ENCODE measurements around the gene SPDL1. TPM values are rescaled to one million over a fixed set of nuclear protein-coding genes. Genes with fewer than 3 reads are reported as not detected.
A peak's percentile ranks its signal among the peaks of the same experiment; 100 is the strongest.

Gene SPDL1, protein sequence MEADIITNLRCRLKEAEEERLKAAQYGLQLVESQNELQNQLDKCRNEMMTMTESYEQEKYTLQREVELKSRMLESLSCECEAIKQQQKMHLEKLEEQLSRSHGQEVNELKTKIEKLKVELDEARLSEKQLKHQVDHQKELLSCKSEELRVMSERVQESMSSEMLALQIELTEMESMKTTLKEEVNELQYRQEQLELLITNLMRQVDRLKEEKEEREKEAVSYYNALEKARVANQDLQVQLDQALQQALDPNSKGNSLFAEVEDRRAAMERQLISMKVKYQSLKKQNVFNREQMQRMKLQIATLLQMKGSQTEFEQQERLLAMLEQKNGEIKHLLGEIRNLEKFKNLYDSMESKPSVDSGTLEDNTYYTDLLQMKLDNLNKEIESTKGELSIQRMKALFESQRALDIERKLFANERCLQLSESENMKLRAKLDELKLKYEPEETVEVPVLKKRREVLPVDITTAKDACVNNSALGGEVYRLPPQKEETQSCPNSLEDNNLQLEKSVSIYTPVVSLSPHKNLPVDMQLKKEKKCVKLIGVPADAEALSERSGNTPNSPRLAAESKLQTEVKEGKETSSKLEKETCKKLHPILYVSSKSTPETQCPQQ
- 7.0 TPM for total RNA-seq
- long read RNA-seq, transcript SPDL1-201 (12 exons, 2,668 nt) = major isoform, 5 of 12 reads
- long read RNA-seq, partial matches to known transcripts = 3 of 12 reads
- long read RNA-seq, other reads (novel, unspliced or antisense) = 4 of 12 reads

DNA sequence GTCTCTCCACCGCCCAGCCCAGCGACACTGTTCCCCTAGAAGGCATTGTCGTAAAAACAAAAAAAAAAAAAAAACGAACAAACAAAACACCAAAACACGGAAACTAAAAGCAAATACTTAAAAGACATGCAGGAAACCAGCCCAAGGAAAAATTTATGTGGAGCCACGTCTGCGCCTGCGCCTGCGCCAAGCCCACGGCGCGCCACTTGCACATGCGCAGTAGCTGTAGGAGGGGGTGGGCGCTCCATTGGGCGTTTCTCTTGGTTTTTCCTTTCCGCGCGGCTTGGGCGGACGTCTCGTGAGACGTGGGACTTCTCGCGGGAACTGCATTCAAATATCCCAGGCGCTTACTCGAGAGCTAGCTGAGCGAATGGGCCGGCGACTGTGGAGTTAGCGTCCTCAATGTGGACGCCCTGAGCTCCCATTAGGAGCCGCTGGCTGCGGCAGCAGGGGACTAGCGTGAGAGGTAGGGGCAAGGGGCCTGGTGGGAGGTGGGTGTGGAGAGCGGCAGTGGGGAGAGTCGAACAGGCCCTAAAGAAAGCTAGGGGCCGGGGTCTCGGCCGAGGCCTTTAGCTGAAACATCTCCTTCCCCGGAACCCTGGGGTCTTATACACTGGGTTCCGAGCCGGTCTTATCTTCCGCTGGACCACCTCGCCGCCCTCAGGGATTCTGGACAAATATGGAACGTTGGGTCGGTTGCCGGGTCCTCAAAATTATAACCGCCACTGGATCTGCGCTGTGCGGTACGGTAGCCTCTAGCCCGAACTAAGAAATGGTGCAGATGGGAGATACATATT lies at the start of gene SPDL1:
TSS of gene SPDL1 (plus strand) at position 350 of the 797 bp plus-strand sequence. CDS start 4,644 bp downstream, outside the sequence.
- DNase-seq (ENCODE audit: low spot score) = peak; percentile 97

DNA sequence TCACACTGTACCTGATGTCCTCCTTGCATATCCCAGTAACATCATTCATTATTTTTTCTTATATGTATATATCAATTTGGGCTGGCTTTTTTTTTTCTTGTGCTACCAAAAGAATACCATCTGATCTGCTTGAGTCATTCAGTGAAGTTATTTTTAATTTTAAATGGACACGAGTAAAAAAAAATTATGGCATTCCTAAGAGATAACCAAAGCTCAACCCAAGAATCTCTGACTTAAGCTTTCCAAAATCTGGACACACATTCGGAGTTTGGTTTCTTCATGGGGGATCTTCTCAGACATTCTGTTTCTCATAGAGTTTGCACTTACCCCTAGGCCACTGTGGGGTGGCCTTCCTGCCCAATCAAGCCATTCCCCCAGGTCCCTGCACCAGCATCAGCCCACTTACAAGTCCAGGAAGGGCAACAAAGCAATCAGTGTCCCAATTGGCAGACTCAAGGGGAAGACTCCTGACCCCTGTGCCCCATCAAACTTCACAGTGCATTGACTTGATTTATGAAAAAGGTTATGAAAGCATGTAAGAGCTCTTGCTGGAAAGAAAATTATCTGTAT lies 49.2 kb upstream of the SPDL1 start:
- DNase-seq (ENCODE audit: low spot score) = no peak

DNA sequence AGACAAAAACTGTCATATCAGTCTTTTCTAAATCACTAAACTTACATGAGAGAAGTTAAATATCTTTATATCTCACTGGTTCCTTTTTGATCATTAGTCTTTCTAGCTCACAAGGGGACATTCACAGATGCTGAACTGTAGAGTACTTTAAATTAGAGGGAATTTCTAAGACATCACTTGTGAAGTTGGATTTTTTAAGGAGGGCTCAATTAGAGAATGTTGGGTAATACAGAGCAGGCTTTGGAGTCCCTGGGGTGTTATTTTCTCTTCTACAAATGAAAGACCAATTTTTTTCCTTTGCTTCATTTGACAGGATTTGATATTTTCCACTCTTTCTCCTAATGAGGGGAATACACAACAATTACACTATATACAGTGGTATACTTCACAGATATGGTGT lies 48.6 kb upstream of the SPDL1 start:
- DNase-seq (ENCODE audit: low spot score) = no peak

DNA sequence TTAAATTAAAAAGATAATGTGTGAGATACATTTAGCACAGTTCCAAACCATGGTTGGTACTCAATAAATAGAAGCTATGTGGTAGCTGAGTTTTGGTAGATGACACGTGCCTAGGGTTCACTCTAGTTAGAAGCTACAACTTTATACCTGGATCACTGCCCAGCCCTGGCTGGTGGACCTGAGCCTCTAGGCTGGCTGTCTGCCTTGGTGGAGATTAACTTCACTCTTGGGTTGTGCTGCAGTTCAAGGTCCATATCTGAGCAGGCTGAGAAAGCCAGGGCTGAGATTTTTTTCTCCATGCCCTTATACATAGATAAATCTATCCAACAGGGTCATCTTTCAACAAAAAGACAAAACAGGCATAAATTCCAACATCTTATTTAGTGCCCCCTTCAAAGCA lies 44.6 kb upstream of the SPDL1 start:
- no peak for DNase-seq (ENCODE audit: low spot score)

DNA sequence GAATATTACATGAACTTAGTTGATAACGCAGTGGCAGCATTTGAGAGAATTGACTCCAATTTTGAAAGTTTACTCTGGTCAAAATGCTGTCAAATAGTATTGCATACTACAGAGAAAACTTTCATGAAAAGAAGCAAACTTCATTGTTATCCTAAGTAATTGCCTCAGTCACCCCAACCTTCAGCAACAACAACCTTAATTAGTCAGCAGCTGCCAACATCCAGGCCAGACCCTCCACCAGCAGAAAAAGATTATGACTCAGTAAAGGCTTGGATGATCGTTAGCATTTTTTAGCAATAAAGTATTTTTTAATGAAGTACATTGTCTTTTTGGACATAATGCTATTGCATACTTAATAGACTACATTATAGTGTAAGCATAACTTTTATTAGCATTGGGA lies 40.8 kb upstream of the SPDL1 start:
- no peak for DNase-seq (ENCODE audit: low spot score)

DNA sequence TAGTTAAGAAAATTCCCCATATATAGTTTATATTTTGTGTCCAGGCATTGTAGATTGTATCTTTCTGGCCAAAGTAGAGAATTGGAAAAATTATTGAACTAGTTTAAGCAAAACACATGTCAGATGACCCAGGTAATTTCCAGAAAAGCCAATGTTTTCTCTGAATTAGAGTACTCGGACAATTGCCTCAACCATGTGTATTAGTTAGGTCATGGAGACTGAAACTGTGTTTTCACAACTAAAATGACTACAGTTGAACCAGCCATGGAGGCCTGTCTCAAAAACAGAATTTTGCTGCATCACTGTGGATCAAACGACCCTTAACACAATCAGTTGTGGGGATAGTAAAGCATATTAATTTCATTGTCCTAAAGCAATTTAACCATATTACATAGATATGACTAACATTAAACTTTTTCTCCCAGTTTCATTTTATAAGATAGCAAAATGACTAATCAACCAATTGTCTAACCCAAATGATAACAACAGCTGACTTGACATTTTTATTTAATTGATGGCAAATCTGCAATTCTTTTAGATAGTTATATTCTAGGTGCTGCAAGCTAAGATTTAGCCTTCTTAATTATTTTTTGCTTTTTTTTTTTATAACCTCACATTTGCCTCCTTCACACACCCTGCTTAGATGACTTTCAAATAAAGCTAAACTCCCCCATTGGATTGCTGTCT lies 39.2 kb upstream of the SPDL1 start:
- no peak for DNase-seq (ENCODE audit: low spot score)

DNA sequence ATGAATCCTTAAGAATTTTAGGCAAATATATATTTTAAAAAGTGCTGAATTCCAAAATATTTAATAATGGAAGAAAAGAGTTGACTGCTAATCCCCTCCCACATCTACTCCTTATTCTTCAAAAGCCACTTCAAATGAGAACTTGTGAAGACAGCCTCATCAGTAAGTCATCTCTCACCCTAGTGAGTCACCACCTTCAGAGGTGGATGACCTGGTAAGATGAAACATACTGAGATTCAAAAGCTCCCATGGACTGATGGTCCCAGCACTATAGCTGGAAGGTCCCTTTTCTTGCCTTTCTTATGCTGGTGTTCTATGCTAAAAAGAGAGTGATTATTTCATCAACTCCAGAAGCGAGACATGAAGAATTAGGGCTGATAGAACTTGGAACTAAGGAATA lies 37.8 kb upstream of the SPDL1 start:
- no peak for DNase-seq (ENCODE audit: low spot score)

DNA sequence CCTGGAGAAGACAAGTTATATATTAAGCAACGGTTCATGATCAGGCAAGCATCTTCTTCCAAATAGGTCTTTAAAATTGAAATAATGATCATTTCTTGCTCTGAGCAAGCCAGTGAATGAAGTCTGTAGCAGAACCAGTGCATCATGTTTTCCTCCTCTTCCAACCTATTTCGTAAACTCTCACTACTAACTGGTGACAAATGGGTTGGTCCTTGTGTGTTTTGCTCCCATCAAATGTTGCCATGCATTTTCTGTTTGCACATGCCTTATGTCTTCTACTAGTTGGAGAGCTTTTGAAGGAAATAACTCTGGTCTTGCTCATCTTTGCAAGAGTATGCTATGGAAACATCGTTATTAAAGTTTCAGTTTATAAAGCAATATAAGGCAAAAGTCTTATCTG lies 37.2 kb upstream of the SPDL1 start:
- DNase-seq (ENCODE audit: low spot score) = no peak

DNA sequence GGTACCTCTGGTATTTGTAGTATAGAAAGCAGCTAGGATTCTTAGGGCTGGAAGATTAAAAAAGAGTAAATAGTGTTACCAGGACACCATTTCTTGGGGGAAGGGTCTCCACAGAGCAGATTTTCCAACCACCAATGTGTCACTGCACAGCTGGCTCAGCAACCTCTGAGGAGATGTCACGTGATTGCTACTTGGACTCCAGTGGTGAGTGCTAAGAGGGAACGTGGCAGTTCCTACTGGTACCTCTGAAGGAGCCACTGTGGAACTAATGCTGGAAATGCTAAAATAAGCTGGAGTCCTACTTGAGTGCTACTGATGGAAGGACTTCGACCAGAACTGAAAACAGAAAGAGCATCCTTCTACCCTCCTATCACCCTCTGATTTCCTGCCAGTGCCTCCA lies 36.1 kb upstream of the SPDL1 start:
- DNase-seq (ENCODE audit: low spot score) = no peak

DNA sequence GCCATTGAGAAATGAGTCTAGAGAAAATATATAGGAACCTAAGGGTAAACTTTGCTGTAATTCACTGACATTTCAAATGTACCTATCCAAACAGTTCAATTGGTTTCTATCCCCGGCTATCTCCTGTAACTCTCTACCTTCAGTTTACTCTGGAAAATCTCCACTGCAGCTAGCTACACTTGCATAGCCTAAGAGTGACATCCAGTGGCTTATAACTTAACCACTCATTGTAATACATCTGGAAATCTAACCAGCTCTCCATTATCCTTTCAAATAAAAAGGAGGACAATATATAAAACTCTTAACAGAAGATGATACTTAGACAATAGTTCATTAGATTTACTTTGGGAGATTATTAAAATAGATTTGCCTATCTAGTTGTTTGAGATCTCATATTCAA lies 35.3 kb upstream of the SPDL1 start:
- DNase-seq (ENCODE audit: low spot score) = no peak

DNA sequence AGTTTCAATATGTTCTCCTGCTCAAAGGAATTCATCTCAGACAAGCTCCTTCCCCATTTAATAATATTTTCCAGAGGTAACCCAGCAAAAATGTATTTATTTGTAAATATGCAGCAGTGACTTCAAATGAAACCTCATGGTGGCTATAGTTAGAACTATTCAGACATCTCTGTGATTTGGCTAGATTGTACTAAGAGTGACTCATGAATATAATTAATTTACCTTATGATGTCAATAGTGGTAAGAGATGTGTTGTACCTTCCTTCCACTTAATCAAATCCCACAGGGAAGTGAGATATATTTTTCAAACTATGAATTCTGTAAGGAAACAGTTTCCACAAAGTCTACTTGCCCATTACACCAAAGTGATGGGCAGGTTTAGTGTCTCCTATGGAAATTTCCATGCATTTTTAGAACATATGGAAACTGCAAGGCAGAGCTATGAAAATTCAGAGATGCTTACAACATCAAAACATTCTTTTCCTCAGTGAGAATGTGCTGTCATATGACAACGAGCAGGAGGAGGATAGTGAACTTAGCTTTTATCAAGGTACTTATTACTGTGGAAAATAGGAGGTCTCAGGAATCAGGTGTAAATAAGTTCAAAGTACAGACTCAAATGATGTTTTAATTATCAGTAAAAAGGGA lies 34.0 kb upstream of the SPDL1 start:
- no peak for DNase-seq (ENCODE audit: low spot score)

DNA sequence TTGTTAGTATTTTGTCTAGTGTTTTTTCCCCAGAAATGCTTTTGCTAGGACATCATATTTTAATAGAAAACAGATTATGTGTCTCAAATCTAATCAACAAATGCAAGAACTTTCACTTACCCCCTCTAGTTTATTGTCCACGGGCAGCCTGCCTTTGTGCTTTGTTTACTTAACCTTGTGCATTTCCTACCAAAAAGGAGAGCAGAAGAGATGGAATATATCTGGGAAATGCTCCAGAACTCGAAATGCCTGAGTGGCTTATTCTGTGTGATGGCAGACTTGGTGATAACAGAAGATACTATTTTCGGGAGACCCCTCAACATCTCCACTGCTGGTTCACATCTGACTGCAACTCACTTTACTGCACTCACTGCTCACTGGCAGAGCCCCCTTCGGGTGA lies 33.3 kb upstream of the SPDL1 start:
- no peak for DNase-seq (ENCODE audit: low spot score)

DNA sequence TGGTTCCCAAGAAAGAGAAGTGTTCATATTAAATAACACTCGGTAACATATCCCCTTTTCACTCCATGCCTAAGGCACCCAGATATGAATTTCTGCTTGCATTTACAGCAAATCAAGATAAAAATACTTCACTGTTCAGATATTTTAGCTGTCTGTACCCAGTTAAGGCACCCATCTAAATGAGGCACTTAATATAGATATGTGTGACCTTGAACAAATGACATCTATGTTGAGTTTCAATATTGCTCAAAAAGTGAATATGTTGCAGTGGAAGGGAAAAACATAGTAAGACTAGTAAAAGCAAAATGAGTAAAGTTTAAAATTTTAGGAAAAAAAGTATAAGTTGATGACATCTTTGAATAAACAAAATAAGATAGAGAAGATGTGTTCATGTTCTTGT lies 32.4 kb upstream of the SPDL1 start:
- DNase-seq (ENCODE audit: low spot score) = no peak

DNA sequence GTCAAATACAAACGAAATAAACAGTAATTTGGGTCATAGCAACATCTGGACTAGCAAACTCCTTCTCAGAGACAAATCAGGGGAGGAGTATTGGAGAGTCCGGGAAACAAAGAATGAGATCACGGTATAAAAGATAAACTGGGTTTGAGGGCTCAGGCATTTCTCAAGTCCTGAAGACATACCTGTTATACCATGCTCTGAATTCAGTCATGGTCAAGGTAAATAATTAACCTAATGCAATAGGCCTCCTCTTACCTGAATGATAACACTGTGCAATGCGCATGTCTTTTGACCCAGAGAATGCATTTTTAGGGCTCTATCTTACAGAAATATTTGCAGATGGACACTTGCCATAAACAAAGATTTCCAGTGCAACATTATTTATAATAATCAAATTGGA lies 31.9 kb upstream of the SPDL1 start:
- DNase-seq (ENCODE audit: low spot score) = no peak

DNA sequence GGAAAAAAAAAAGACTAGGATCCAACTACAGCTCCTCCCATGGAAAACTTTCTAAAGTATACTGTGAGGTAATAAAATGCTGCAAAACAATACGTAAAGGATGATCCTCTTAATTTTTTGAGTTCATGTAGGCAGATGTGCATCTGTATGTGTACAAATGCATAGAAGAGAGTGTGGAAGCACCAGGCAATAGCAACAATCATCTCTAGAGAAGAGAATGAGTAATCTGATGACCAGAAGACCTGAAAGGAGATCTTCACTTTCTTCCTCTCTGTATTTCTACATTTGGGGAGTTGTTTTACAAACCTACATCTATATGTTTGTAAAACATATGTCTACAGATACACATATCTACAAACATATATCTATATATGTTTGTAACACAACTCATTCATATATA lies 29.3 kb upstream of the SPDL1 start:
- no peak for DNase-seq (ENCODE audit: low spot score)

DNA sequence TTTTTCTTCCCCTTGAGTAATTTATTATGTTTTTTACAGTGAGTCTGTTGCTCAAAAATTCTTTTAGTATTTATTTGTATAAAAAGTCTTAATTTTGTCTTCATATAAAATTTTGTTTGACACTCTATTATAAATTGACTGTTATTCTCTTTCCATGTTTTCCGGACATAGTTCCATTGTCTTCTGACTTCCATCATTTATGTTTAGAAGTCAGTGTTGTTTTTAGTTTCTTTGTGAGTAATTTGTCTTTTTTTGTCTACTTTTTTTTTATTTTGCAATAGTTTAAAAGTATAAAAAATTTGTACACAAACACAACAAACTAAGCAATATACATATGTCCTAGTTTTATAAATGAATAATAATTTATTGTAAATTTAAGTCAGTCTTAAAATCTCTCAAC lies 25.7 kb upstream of the SPDL1 start:
- no peak for DNase-seq (ENCODE audit: low spot score)

DNA sequence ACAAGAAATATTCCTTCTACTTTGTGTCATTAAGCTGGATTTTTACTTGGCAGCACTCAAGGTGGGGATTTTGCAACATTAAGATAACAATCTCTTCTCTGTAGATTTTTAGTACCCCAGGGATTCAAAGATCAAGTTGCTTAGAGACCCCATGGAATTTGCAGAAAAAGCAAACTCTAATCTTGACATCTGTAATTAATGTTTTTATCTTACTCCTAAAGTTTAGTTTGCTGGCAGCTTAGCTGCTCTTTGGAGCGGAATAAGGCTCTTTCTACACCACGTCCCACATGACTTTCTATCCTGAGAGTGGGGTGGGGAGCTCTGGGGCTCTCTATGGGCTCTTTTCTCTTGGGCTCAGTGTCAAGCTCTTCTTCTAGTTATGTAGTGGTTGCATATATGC lies 21.7 kb upstream of the SPDL1 start:
- DNase-seq (ENCODE audit: low spot score) = no peak

DNA sequence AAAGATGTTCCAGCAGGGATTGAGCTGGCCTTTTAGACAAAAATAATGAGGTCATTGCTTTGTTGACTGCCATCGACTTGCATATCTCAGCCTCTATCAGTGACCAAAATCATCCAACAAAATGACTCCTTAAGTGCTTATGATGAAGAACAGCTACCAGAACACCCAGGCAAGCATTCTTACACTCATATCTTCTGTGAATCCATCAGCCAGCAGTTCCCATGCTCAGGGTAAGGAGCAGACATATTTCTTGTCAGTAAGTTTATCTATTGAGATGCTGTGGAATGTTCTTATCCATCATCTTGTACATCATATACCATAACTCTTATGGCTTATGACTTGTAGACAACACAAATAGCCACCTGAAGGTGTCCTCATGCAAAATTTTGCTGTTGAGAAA lies 20.2 kb upstream of the SPDL1 start:
- DNase-seq (ENCODE audit: low spot score) = no peak

DNA sequence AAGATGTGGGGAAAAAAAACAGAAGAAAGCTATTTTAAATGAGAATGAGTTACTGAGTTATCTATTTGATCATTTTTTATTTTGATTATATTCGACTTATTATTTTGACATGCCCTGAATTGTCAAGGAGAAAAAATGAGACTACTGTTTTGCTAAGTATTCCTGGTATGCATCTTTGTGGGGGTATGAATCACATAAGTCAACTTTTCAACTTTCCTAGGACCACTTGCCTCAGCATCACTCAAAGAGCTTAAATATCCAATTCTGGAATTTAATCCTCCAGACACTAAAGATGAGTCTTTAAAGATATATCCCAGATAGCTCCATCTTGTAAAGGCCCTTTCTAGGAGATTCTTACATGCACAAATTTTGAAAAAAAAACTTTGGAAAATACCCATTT lies 17.4 kb upstream of the SPDL1 start:
- no peak for DNase-seq (ENCODE audit: low spot score)

DNA sequence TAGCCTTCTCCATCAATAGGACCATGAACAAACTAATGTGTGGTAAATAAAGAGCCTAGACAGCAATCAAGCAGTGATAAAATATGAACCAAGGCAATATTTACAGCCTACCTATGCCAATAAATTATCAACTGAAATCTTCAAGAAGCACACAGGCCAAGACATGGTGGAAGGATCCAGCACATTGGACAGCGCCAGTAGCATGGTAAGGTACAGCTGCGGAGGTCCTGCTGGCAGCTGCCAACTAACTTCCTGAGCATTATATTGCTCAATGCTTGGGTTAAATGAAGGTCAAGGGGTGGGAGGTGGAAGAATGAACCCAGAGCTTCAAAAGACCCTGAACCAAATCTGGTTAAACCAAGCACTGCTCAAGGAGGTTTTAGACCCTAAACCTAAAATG lies 16.5 kb upstream of the SPDL1 start:
- no peak for DNase-seq (ENCODE audit: low spot score)

DNA sequence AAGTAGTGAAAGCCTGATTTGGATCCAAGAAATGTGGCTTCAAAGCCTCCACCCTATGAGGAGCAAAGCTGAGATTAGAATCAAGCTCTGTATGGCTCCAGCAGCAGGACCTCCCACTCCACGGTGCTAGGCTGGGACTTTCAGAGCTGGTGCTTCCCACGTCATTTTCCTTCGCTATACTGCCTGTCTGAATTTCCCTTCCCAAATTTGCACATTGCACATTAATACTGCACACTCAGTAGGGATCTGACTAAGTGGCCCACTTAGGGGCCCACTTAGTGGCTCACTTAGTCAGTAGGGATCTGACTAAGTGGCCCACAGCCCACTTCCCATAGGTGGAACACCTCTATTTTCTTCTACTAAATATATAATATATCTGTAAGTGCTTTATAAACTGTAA lies 14.1 kb upstream of the SPDL1 start:
- DNase-seq (ENCODE audit: low spot score) = no peak

All from mesenteric fat pad (tissue), 1 donor.